Liver (tissue), 3 donors: Measurements from ENCODE around the gene GPC3.

Experiments
- FOXA1 ChIP-seq: IDR thresholded peaks from 2 replicates; pipeline ENCODE4 v1.6.1; 2016; ENCODE audit warnings: antibody characterized with exemption
- GABPA ChIP-seq, 2 donors: IDR thresholded peaks in 1 of 2; conservative IDR thresholded peaks in 1 of 2; 2 replicates each; pipeline ENCODE4 v1.6.1; 2016; ENCODE audit warnings: antibody characterized with exemption in 2 of 2, mild to moderate bottlenecking in 1 of 2, moderate library complexity in 1 of 2
- HNF4A ChIP-seq, 2 donors: conservative IDR thresholded peaks; 2 replicates each; pipeline ENCODE4 v1.6.1; 2016; ENCODE audit warnings: antibody characterized with exemption in 2 of 2, mild to moderate bottlenecking in 2 of 2
- RAD21 ChIP-seq, 2 donors: IDR thresholded peaks; 2 replicates each; pipeline ENCODE4 v1.6.1; 2016; ENCODE audit warnings: antibody characterized with exemption in 2 of 2, mild to moderate bottlenecking in 2 of 2
- REST ChIP-seq: IDR thresholded peaks from 2 replicates; pipeline ENCODE4 v1.6.1; 2016; ENCODE audit warnings: antibody characterized with exemption, mild to moderate bottlenecking
- SP1 ChIP-seq: IDR thresholded peaks from 2 replicates; pipeline ENCODE4 v1.6.1; 2018; ENCODE audit warnings: antibody characterized with exemption, mild to moderate bottlenecking
- TAF1 ChIP-seq: conservative IDR thresholded peaks from 2 replicates; pipeline ENCODE4 v1.6.1; 2016; ENCODE audit warnings: antibody characterized with exemption, mild to moderate bottlenecking
- TF ChIP-seq, protein P1 (sequence below): fragments of 150-350 bp; IDR thresholded peaks from 2 replicates; pipeline ENCODE4 v1.5.1; 2017; ENCODE audit warnings: improper control_type of control experiment, low read depth, low read length; ENCODE audit not compliant: missing input control
- TF ChIP-seq, protein P2 (sequence below): IDR thresholded peaks from 2 replicates; pipeline ENCODE4 v1.6.1; 2016; ENCODE audit warnings: antibody characterized with exemption
- donor health status: healthy.
- donor health status: healthy.

GRCh38 chrX:134002921-134003615, 17.7 kb upstream of the GPC3 start:
- TF ChIP-seq RAD21 (IDR thresholded peaks at IDR 0.05) (no peak), HNF4A (conservative IDR thresholded peaks at IDR 0.05) (no peak), REST (no peak), GABPA (IDR thresholded peaks at IDR 0.05 in 1 of 2, conservative IDR thresholded peaks at IDR 0.05 in 1 of 2) (no peak), TAF1 (no peak), SP1 (no peak), FOXA1 (no peak)
- TF ChIP-seq, protein P1, sequence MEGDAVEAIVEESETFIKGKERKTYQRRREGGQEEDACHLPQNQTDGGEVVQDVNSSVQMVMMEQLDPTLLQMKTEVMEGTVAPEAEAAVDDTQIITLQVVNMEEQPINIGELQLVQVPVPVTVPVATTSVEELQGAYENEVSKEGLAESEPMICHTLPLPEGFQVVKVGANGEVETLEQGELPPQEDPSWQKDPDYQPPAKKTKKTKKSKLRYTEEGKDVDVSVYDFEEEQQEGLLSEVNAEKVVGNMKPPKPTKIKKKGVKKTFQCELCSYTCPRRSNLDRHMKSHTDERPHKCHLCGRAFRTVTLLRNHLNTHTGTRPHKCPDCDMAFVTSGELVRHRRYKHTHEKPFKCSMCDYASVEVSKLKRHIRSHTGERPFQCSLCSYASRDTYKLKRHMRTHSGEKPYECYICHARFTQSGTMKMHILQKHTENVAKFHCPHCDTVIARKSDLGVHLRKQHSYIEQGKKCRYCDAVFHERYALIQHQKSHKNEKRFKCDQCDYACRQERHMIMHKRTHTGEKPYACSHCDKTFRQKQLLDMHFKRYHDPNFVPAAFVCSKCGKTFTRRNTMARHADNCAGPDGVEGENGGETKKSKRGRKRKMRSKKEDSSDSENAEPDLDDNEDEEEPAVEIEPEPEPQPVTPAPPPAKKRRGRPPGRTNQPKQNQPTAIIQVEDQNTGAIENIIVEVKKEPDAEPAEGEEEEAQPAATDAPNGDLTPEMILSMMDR = no peak
- TF ChIP-seq, protein P2, sequence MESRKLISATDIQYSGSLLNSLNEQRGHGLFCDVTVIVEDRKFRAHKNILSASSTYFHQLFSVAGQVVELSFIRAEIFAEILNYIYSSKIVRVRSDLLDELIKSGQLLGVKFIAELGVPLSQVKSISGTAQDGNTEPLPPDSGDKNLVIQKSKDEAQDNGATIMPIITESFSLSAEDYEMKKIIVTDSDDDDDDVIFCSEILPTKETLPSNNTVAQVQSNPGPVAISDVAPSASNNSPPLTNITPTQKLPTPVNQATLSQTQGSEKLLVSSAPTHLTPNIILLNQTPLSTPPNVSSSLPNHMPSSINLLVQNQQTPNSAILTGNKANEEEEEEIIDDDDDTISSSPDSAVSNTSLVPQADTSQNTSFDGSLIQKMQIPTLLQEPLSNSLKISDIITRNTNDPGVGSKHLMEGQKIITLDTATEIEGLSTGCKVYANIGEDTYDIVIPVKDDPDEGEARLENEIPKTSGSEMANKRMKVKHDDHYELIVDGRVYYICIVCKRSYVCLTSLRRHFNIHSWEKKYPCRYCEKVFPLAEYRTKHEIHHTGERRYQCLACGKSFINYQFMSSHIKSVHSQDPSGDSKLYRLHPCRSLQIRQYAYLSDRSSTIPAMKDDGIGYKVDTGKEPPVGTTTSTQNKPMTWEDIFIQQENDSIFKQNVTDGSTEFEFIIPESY = no peak
